GM18870 (cell line): ENCODE results near the gene CYB5B.

Experiments
- ATAC-seq: cut with Tn5 transposase; IDR thresholded peaks from one replicate; pipeline ENCODE4 v1.9.1; 2021; ENCODE audit warnings: moderate library complexity; ENCODE audit not compliant: unreplicated experiment

Gene CYB5B, protein sequence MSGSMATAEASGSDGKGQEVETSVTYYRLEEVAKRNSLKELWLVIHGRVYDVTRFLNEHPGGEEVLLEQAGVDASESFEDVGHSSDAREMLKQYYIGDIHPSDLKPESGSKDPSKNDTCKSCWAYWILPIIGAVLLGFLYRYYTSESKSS

GRCh38 chr16:69424053-69424934 is at the start of gene CYB5B:
Gene CYB5B (plus strand): TSS chr16:69424619. CDS start chr16:69424684, 65 bp downstream.
- ATAC-seq, result peak; percentile 97

GRCh38 chr16:69376393-69377059 is 47.9 kb upstream of the CYB5B start:
- no peak for ATAC-seq

- ATAC-seq, result no peak
These were observed 46.4 kb upstream of the CYB5B start for GRCh38 chr16:69378036-69378435.

- ATAC-seq, result no peak
These were observed 45.7 kb upstream of the CYB5B start for GRCh38 chr16:69378760-69379159.

- no peak for ATAC-seq
These were observed 43.2 kb upstream of the CYB5B start for GRCh38 chr16:69381231-69381630.

GRCh38 chr16:69382421-69382820 is 42.0 kb upstream of the CYB5B start:
- ATAC-seq, result no peak

- ATAC-seq, result no peak
These were observed 39.4 kb upstream of the CYB5B start for GRCh38 chr16:69384974-69385373.

DNA sequence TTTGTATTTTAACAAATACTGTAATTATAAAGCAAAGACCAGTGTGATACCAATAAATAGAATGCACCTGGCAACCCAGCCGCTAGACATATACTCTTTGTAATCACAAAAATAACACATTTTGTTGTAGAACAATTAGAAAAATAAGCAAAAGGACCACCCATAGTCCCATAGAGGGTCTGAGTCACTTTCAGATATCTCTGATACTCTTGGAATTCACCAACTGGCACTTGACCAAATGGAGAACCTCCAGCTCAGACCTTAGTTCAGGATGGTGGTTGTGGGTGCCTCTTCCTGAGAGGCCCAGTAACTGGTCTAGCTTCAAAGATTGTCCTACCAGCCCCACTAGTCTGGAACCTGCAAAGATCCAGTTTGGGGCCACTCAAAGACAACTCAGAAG is 37.8 kb upstream of the CYB5B start:
- ATAC-seq, result no peak

GRCh38 chr16:69393898-69394849 is 30.2 kb upstream of the CYB5B start:
- no peak for ATAC-seq

- ATAC-seq, result no peak
These were observed 28.6 kb upstream of the CYB5B start for GRCh38 chr16:69395859-69396186.

DNA sequence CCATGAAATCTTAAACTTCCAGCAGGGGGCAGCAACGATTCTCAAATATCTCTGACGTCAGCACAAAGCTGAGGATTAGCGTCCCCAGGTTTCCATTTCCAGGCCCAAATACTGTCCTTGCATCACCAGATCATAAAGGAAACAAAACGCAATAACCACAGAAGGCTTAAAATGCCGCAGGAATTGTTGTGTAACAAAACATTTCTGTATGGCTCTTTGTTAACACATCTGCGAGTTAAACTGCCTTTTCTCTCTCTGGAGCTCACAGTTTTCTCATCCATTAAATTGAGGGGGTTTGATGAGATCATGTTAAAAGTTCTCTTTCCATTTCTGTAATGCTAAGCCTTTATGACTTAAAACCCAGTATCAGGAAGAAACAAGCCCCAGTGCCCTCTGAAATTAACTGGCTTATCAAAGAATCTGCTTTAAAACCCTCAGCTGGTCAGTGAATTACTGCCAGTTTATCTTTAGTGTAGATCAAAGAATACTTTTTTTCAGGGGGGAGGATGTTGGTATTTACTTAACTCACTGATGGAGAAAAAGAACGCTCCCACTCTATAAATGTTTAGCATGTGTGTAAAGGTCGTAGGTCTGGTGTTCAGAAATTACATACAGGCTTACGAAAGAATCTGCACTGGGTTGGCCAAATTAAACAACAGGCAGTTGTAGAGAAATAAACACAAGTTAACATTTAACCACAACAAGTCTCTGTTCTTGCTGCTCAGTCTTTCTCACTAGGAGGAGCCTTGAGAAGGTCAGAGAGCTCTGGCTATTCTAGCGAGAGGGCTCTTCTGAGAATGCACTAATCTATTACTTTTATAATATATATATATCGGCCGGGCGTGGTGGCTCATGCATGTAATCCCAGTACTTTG is 28.0 kb upstream of the CYB5B start:
- ATAC-seq, result no peak

- no peak for ATAC-seq
These were observed 26.4 kb upstream of the CYB5B start for GRCh38 chr16:69397821-69398521.

GRCh38 chr16:69399361-69399760 is 25.1 kb upstream of the CYB5B start:
- ATAC-seq, result no peak

- no peak for ATAC-seq
These were observed 22.0 kb upstream of the CYB5B start for GRCh38 chr16:69402439-69402838.

GRCh38 chr16:69404275-69404805 is 20.1 kb upstream of the CYB5B start:
- no peak for ATAC-seq

DNA sequence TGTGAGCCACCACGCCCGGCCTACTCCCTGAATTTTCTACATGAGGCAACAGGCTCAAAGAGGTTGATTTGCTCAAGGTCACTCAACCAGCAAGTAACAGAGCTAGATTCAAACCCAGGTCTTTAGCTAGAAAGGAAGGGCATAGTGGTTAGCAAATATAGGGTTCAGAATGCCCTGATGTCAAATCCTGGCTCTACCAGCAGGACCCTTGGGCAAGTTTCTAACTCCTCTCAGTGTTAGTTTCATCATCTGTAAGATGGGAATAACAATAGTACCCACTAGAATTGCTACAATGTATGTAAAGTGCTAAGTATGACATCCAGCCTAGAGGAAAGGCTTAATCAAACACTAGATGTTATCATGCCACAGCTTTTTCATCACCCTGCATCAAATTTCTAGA is 19.1 kb upstream of the CYB5B start:
- ATAC-seq, result no peak

- no peak for ATAC-seq
These were observed 18.7 kb upstream of the CYB5B start for GRCh38 chr16:69405757-69406156.

GRCh38 chr16:69406780-69407331 is 17.6 kb upstream of the CYB5B start:
- ATAC-seq, result no peak
